Measurements from ENCODE around the gene CDH15. TPM values are rescaled to one million over a fixed set of nuclear protein-coding genes. Genes with fewer than 3 reads are reported as not detected.
A peak's percentile ranks its signal among the peaks of the same experiment; 100 is the strongest.

Gene CDH15
- total and polyA plus RNA-seq, 2 of the 13 experiments (the other 11 are each of a cell fraction or from before 2014, with no cell fraction given): 0.74 to 2.2 TPM

GRCh38 chr16:89198417-89199240 lies 27.1 kb downstream of the CDH15 start (continued):
- TF ChIP-seq ATF7 (IDR thresholded peaks at IDR 0.05): no peak
- TF ChIP-seq ATF7 (CRISPR knock-in tag; IDR thresholded peaks at IDR 0.05): no peak
- TF ChIP-seq NCOR1 (IDR thresholded peaks at IDR 0.05; ENCODE audit: borderline replicate concordance, low read length): no peak
- no peak for TF ChIP-seq NAIF1 (CRISPR knock-in tag; IDR thresholded peaks at IDR 0.05; ENCODE audit: borderline replicate concordance)
- TF ChIP-seq NONO (IDR thresholded peaks at IDR 0.05): no peak
- TF ChIP-seq NONO (CRISPR knock-in tag; conservative IDR thresholded peaks at IDR 0.05): no peak
- TF ChIP-seq TRIM22 (IDR thresholded peaks at IDR 0.05): no peak
- TF ChIP-seq ZNF142 (CRISPR knock-in tag; IDR thresholded peaks at IDR 0.05): no peak
- no peak for TF ChIP-seq GZF1 (CRISPR knock-in tag; IDR thresholded peaks at IDR 0.05)
- no peak for TF ChIP-seq ZNF597 (CRISPR knock-in tag; IDR thresholded peaks at IDR 0.05)
- 0 out of 2 replicates have a peak, but pooled peaks have one; percentile 10 for TF ChIP-seq ZNF749 (CRISPR knock-in tag; IDR thresholded peaks at IDR 0.05; ENCODE audit: borderline replicate concordance)
- no peak for TF ChIP-seq ATF3 (CRISPR knock-in tag; IDR thresholded peaks at IDR 0.05)
- TF ChIP-seq ZMYM3 (CRISPR knock-in tag; IDR thresholded peaks at IDR 0.05): no peak
- TF ChIP-seq PAXIP1 (CRISPR knock-in tag; conservative IDR thresholded peaks at IDR 0.05): no peak
